Measurements from ENCODE around the gene ADRA2A. TPM values are rescaled to one million over a fixed set of nuclear protein-coding genes. Genes with fewer than 3 reads are reported as not detected.

Gene ADRA2A
- not detected for polyA plus RNA-seq (2012; ENCODE audit: insufficient read depth, insufficient read length)

DNA sequence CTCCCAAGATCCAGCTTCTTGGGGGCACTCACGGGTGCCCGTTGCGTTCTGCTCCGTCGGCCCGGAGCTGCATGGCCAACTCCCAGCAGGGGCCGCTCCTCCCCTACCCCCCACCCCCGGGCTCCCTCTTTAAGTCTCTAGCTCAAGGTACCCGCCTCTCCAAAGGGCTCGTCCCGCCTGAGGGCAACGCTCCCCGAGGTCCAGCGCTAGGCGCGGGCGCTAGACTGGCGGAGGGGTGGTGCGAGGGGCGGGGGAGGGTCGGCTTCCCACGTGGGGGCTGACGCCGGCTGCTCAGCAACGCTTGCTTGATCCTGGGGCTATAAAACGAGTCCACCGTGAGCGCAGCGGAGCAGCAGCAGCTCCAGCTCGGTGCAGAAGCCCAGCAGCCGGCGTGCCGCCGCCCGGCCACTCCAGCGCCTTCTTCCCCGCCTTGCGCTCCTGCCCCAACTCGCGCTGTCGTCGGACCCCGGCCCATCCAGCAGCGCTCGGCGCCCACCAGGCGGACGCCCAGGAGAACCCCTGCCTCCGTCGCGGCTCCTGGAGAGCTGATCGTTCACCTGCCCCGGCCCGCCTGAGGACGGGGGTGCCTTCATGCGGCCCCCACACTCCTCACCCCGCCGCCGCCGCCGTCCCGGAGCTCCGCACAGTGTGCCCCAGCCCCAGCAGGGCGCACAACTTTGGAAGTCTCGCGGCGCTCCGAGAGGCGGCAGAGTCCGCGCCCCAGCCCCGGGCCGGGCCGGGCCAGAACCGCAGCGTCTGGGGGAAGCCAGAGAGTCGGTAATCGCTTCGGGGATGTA, at the start of gene ADRA2A:
Gene ADRA2A (plus strand): TSS at position 348 of the 797 bp plus-strand sequence. CDS start 968 bp downstream, outside the sequence.
- no peak within 1 kb of the TSS; the same call in 1 of the 2 replicates for H3K4me3 ChIP-seq (ENCODE audit: low read length)
- no peak for DNase-seq (ENCODE audit: low read depth, low spot score)

DNA sequence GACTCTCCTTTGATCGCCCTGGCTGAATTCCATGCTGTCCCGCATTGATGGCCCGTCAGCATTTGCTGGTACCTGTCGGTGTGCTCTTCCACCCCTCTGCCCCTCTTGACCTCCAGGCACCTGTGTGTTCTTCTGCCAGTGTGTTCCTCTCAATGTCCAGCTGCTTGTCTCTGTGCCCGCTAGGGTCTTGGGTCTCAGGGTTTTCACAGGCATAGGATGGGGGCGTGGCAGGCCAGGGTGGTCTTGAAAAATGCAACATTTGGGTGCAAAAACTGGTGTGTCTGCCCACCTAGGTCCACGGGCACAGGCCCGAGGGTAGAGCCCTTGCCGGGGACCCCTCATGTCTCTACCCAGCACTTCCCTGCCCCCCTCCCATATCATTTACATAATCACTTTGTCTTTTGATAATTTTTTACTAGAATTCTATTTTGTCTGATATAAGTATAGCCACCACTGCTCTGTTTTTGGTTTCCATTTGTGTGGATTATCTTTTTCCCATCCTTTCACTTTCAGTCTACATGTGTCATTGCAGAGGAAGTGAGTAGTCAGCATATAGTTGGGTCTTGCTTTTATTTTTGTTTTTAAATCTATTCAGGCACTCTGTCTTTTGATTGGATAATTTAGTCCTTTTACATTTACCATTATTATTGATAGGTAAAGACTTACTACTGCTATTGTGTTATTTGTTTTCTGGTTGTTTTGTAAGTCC, 46.6 kb upstream of the ADRA2A start:
- DNase-seq (ENCODE audit: low read depth, low spot score) = no peak
- no peak overlapping the region for H3K4me3 ChIP-seq (ENCODE audit: low read length)

DNA sequence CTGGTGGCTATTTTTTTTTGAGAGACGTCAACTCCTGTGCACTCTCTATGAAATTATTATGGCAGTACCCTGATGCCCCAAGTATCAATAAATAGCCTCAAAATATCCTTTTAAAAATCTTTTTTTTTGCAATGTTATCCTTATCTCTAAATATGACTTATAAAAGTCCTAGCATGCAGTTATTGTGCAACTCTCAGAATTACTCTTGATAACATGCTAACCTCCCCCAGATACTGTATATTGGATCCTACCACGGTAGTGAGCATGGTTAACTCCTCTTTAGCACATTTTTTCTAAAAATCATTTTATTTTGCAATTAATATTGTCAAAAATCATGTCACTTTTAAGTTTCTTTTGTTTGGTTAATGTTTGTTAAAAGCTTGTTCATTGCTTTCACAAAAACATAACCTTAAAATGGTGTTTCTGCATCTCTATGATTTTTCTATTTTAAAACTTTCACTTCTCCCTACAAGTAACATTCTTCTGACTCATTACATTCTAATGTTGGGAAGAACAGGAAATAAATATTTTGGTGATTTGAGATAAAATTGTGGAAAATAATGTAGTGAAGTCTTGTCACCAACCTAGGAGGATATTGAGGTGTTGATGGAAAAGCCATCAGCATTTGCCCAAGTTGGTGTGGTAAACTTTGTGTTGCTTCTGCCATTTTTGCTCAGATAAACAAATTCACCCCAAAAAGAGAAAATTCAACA, 42.1 kb upstream of the ADRA2A start:
- DNase-seq (ENCODE audit: low read depth, low spot score) = no peak
- no peak overlapping the region for H3K4me3 ChIP-seq (ENCODE audit: low read length)

DNA sequence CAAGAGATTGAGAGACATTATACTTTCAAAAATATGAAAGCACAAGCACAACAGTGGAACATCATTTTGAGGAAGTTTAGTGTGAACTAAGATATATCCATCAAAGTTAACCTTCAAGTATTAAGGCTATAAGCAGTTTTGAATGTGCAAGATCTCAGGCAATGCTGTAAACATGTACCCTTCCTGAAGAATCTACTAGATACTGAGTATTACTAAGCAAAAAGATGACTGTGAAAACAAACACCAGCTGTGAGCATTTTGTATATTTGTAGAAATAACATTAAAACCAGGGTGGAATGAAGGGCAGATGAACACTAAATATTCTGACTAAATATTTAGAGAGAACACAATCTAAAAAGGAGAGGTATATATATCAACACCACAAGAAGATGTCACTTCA, 41.3 kb upstream of the ADRA2A start:
- DNase-seq (ENCODE audit: low read depth, low spot score) = no peak
- H3K4me3 ChIP-seq (ENCODE audit: low read length) = no peak overlapping the region

DNA sequence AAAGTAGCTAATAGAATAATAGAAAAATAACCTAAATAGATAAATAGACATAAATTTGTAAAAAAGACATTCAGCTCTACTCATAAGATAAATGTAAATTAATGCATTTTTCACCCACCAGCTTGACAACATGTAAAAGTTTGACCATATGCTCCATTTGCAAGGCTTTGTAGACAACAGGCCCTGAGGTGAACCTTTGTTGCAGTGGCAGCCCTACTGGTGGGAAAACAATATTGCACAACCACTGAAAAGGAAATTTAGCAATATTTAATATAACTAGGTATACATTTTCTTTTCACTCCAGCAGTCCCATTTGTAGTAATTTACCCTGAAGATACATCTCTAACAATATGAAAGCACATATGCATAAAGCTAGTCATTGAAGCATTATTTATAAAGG, 39.0 kb upstream of the ADRA2A start:
- DNase-seq (ENCODE audit: low read depth, low spot score) = no peak
- no peak overlapping the region for H3K4me3 ChIP-seq (ENCODE audit: low read length)

DNA sequence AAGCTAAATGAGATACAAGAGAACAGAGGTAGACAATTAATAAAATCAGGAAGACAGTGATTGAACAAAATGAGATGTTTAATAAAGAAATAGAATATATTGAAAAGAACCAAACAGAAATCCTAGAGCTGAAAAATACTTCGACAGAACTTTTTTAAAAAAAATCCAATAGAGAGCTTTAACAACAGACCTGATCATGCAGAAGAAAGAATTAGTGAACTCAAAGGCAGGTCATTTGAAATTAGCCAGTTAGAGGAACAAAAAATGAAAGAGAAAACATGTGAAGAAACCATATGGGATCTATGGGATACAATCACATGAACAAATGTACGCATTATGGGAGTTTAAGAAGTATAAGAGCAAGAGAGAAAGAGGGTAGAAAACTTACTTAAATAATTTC, 37.3 kb upstream of the ADRA2A start:
- DNase-seq (ENCODE audit: low read depth, low spot score) = no peak
- H3K4me3 ChIP-seq (ENCODE audit: low read length) = no peak overlapping the region

DNA sequence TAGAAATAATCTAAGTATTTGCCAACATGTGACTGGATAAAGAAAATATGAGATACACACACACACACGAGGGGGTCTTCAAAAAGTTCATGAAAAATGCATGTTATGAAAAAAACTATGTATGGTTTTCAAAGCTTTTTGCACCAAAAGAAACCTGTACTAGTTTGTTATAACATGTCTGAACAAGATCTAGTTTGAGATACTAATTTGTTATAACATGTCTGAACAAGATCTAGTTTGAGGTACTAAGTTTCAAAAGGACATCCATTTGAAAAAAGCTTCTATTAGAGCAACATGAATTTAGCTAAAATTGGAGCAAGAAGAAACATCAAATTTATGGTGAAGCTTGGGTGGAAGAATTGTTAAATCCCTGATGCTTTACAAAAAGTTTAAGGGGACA, 19.8 kb upstream of the ADRA2A start:
- no peak overlapping the region for H3K4me3 ChIP-seq (ENCODE audit: low read length)
- DNase-seq (ENCODE audit: low read depth, low spot score) = no peak

DNA sequence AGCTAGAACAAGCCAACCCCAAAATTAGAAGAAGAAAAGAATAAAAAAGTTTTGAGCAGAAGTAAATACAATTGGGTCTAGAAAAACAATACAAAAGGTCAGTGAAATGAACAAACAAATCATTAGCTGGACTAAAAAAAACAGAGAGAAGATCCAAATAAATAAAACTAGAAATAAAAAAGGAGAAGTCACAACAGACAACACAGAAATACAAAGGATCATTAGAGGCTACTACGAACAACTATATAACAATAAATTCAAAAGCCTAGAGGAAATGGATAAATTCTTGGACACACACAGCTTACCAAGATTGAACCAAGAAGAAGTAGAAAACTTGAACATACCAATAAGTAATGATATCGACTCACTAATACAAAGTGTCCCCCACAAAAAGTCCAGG, 13.4 kb upstream of the ADRA2A start:
- DNase-seq (ENCODE audit: low read depth, low spot score) = no peak
- no peak overlapping the region for H3K4me3 ChIP-seq (ENCODE audit: low read length)

DNA sequence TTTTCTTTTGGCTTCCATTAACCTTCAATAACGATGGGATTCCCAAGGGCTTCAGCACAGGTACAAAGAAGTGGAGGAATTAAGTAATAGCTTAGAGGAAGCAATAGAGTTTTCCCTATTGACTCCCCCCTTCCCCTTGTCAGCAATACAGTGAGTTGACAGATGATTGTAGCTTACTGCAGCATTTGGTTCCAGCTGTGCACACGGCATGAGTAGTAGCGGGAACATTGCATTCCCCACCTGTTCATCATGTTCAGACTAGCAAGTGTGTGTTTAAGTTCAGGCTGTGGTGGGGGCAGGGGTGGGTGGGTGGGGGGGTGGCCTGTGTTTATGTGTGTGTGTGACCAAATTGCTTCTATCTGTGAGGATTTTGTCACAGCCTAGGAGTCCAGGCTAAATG, 4.6 kb upstream of the ADRA2A start:
- H3K4me3 ChIP-seq (ENCODE audit: low read length) = no peak overlapping the region
- DNase-seq (ENCODE audit: low read depth, low spot score) = no peak

DNA sequence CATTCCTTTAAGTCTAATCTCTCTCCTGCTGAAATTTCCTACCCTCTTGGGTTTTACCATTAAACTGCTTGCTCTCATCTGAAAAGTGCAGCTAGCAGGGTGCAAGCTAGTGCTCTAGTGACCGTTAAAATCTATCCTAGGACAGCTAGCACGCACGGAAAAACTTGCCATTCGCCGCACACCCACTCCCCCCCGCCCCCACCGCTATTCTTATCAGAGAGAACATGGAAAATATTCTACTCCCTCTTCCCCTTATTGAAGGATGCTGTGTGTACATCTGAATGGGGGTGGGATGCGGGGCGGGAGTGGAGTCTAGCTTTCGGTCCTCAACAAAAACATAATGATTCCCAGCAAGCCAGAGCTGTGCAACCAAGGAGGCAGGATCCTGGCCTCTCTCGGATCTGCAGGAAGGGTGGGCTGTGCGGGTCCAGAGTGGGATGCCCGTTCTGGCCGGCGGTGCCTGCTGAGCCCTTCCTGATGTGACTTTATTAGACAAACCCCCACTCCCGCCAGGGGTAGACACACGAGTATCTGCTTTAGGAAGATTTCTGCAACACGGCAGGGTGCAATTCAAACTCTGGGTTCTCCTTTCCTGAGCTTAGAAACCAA, 1.1 kb upstream of the ADRA2A start:
- DNase-seq (ENCODE audit: low read depth, low spot score) = no peak
- H3K4me3 ChIP-seq (ENCODE audit: low read length) = no peak overlapping the region

DNA sequence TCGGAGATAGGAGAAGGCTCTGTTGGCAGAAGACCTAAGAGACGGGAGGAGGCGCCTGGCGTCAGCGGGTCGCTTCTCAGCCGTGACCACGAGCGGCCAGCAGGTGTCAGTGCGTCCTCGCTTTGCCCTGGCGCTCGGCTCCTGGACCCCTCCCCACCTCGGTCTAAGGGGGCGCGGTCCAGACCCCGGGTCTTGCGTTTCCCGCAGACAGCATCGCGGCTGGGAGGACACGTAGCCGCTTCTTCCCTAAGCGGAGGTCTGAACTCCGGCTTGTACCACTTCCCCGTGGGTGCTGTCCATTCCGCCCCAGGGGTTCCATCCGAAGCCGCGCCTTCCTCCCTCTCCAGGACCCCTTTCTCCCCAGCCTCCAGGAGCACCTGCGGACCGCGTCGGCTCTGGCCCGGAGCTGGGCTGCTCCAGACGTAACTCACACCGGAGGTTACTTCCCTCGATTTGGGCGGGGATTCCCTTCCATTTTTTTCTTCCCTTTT, 593 bp upstream of the ADRA2A start:
- no peak overlapping the region; the same call in 1 of the 2 replicates for H3K4me3 ChIP-seq (ENCODE audit: low read length)
- DNase-seq (ENCODE audit: low read depth, low spot score) = peak; percentile 11

DNA sequence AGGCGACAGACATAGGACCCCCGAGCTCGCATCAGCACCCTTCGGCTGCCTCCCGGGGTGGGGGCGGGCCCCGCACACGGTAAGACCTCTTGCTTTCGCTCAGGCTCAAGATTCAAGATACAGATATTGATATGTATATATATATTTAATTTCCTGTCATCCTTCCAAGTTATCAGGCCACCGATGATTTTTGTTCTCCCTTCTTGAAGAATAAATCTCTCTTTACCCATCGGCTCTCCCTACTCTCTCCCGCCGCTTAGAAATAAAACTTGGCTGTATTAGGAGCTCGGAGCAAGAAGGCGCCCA, 603 bp downstream of the ADRA2A start:
- no peak for DNase-seq (ENCODE audit: low read depth, low spot score)
- no peak overlapping the region for H3K4me3 ChIP-seq (ENCODE audit: low read length)

DNA sequence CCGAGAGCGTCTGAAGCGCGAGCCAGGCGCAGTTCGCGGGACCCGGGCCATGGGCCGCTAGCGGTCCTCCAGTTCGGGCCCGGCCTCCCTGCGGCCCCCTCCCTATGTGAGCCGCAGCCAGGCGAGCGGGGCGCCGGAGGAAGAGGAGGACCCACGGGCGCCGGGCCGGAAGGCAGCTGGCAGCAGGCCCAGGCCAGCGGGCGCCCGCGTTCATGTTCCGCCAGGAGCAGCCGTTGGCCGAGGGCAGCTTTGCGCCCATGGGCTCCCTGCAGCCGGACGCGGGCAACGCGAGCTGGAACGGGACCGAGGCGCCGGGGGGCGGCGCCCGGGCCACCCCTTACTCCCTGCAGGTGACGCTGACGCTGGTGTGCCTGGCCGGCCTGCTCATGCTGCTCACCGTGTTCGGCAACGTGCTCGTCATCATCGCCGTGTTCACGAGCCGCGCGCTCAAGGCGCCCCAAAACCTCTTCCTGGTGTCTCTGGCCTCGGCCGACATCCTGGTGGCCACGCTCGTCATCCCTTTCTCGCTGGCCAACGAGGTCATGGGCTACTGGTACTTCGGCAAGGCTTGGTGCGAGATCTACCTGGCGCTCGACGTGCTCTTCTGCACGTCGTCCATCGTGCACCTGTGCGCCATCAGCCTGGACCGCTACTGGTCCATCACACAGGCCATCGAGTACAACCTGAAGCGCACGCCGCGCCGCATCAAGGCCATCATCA, 1.1 kb downstream of the ADRA2A start:
- H3K4me3 ChIP-seq (ENCODE audit: low read length) = no peak overlapping the region
- DNase-seq (ENCODE audit: low read depth, low spot score) = no peak

DNA sequence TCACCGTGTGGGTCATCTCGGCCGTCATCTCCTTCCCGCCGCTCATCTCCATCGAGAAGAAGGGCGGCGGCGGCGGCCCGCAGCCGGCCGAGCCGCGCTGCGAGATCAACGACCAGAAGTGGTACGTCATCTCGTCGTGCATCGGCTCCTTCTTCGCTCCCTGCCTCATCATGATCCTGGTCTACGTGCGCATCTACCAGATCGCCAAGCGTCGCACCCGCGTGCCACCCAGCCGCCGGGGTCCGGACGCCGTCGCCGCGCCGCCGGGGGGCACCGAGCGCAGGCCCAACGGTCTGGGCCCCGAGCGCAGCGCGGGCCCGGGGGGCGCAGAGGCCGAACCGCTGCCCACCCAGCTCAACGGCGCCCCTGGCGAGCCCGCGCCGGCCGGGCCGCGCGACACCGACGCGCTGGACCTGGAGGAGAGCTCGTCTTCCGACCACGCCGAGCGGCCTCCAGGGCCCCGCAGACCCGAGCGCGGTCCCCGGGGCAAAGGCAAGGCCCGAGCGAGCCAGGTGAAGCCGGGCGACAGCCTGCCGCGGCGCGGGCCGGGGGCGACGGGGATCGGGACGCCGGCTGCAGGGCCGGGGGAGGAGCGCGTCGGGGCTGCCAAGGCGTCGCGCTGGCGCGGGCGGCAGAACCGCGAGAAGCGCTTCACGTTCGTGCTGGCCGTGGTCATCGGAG, 1.8 kb downstream of the ADRA2A start:
- no peak for DNase-seq (ENCODE audit: low read depth, low spot score)
- H3K4me3 ChIP-seq (ENCODE audit: low read length) = no peak overlapping the region

DNA sequence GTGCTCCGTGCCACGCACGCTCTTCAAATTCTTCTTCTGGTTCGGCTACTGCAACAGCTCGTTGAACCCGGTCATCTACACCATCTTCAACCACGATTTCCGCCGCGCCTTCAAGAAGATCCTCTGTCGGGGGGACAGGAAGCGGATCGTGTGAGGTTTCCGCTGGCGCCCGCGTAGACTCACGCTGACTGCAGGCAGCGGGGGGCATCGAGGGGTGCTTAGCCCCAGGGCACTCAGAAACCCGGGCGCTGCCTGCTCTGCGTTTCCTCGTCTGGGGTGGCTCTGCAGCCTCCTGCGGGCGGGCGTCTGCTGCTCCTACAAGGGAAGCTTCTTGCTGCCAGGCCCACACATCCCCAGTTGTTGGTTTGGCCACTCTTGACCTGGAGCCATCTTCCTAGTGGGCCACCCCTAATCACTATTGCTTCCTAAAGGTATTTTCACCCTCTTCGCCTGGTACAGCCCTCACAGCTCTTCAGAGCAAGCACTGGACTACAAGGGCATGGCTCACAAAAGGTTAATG, 2.5 kb downstream of the ADRA2A start:
- H3K4me3 ChIP-seq (ENCODE audit: low read length) = no peak overlapping the region
- DNase-seq (ENCODE audit: low read depth, low spot score) = no peak

DNA sequence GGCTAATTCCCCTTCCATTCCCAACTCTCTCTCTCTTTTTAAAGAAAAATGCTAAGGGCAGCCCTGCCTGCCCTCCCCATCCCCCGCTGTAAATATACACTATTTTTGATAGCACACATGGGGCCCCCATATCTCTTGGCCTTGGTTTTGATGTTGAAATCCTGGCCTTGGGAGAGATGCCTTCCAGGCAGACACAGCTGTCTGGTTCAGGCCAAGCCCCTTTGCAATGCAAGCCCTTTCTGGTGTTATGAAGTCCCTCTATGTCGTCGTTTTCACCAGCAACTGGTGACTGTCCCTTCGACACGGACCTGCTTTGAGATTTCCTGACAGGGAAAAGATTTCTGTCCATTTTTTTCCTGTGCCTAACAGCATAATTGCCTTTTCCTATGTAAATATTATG, 3.0 kb downstream of the ADRA2A start:
- no peak for DNase-seq (ENCODE audit: low read depth, low spot score)

DNA sequence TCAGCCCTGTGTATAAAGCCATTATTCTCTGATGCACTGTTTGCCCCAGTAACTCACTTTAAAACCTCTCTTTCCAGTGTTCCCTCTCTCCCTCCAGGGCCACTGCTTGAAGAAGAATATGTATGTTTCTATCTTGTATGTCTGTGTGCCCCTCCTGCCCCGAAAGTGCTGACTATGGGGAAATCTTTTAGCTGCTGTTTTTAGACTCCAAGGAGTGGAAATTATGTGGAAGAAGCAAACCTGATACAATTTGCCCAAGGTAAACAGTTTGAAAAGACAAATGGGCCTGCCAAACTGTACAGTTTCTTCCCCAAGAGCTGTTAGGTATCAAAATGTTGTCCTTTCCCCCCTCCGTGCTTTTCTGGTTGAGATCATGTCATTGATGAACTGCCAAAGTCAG, 3.4 kb downstream of the ADRA2A start:
- DNase-seq (ENCODE audit: low read depth, low spot score) = no peak
- no peak overlapping the region for H3K4me3 ChIP-seq (ENCODE audit: low read length)

More for the DNA sequence above, 3.0 kb downstream of the ADRA2A start:
- no peak overlapping the region for H3K4me3 ChIP-seq (ENCODE audit: low read length)

DNA sequence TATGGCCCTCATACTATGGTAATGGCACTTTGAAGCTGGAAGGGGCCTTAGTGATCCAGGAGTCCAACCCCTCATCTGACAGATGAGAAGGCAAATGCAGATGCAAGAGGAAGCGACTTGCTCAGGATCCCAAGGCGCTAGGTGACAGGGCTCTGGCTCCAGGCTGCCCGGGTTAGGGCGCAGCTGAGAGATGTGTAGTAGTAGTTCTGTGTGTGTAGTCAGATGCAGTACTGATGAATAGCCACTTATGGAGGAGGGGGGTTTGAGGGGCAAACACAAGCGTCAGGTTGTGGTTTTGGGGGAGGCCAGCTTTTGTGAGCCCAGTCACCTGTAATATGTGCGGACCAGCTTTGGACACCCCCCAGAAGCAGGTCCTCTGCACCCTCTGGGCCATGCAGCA, 4.8 kb downstream of the ADRA2A start:
- no peak overlapping the region for H3K4me3 ChIP-seq (ENCODE audit: low read length)
- DNase-seq (ENCODE audit: low read depth, low spot score) = no peak

Measured in Jurkat, Clone E6-1 (cell line).